Smooth muscle cell (in vitro differentiated cells): Measurements from ENCODE around the gene GIGYF2. TPM values are rescaled to one million over a fixed set of nuclear protein-coding genes. Genes with fewer than 3 reads are reported as not detected.
"Not testable (repeated sequence)": the region's sequence is repeated elsewhere in the genome, so short reads cannot be mapped to it uniquely, and the experiment has no call there.

ENCODE experiments used
- DNase-seq: peaks from one replicate; lab custom pipeline; 2025; ENCODE audit not compliant: unreplicated experiment; lab: John Stamatoyannopoulos, UW
- H2AFZ ChIP-seq: fragments of 200-600 bp; sonication (generic); 2 replicates; pipeline ENCODE4 v1.6.0; 2016; ENCODE audit warnings: antibody characterized with exemption, low read depth, mild to moderate bottlenecking
- H3F3A ChIP-seq: fragments of 200-600 bp; sonication (generic); 2 replicates; pipeline ENCODE4 v1.6.0; 2017; ENCODE audit warnings: antibody characterized with exemption, low read depth
- H3K27ac ChIP-seq: fragments of 200-600 bp; sonication (generic); 2 replicates; pipeline ENCODE4 v1.5.1; 2016; ENCODE audit warnings: low read depth, mild to moderate bottlenecking
- H3K27me3 ChIP-seq: fragments of 200-600 bp; sonication (generic); 2 replicates; pipeline ENCODE4 v1.6.1; 2016; ENCODE audit warnings: low read depth, mild to moderate bottlenecking
- H3K36me3 ChIP-seq: fragments of 200-600 bp; sonication (generic); 2 replicates; pipeline ENCODE4 v1.5.1; 2016; ENCODE audit warnings: low read depth
- H3K4me1 ChIP-seq: fragments of 200-600 bp; sonication (generic); 2 replicates; pipeline ENCODE4 v1.5.1; 2016; ENCODE audit warnings: low read depth
- H3K4me2 ChIP-seq: fragments of 200-600 bp; sonication (generic); 2 replicates; pipeline ENCODE4 v1.6.0; 2016; ENCODE audit warnings: mild to moderate bottlenecking
- H3K4me3 ChIP-seq: fragments of 200-600 bp; sonication (generic); 2 replicates; pipeline ENCODE4 v1.5.1; 2016; ENCODE audit warnings: mild to moderate bottlenecking
- H3K79me2 ChIP-seq: fragments of 200-600 bp; sonication (generic); 2 replicates; pipeline ENCODE4 v1.6.0; 2016; ENCODE audit warnings: low read depth, mild to moderate bottlenecking
- H3K9ac ChIP-seq: fragments of 200-600 bp; sonication (generic); 2 replicates; pipeline ENCODE4 v1.6.0; 2016; ENCODE audit warnings: low read depth
- H3K9me3 ChIP-seq: fragments of 200-600 bp; sonication (generic); replicated peaks from 2 replicates; pipeline ENCODE4 v1.5.1; 2016; ENCODE audit warnings: low read depth
- H4K20me1 ChIP-seq: fragments of 200-600 bp; sonication (generic); 2 replicates; pipeline ENCODE4 v1.6.0; 2016; ENCODE audit warnings: low read depth
- WGBS: methylation state at CpG from one replicate; pipeline ENCODE4 v1.1.7; 2016; ENCODE audit warnings: low lambda C conversion rate; 5-methylcytosine and 5-hydroxymethylcytosine counted together
- polyA plus RNA-seq: library from polyadenylated mRNA; unstranded; fragments of >200 nt; fragmentation: Nextera tagmentation; extraction: Ambion mirVana; gene quantifications from 2 replicates; pipeline ENCODE4 v1.2.1, GENCODE V29; 2016
- total RNA-seq: library from RNA; depleted of rRNA; stranded (reverse); fragments of >200 nt; gene quantifications from 2 replicates; pipeline ENCODE4 v1.2.3, GENCODE V29; 2014
- TF ChIP-seq, protein P1 (sequence below): fragments of 200-600 bp; sonication (generic); IDR thresholded peaks from 2 replicates; pipeline ENCODE4 v1.5.1; 2017; ENCODE audit warnings: borderline replicate concordance, mild to moderate bottlenecking, antibody characterized with exemption; ENCODE audit not compliant: insufficient read depth, poor library complexity, severe bottlenecking

GIGYF2 gene
- total and polyA plus RNA-seq, 2 experiments from 2014 or later = 16.2 to 57.6 TPM

DNA sequence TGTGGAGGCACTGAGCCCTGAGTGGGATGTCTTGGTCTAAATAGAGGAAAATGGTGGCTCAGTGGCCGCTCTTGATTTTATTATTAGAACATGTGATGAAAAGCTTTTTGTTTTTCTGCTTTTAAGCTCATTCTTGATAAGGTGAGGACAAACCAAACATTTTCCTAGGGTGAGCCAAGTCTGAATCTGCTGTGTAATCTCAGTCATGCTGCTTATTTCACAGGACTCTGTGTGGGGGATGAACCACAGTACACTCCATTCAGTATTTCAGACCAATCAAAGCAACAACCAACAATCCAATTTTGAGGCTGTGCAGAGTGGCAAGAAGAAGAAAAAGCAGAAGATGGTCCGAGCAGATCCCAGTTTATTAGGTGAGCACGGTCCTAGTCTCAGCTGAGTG, 152.9 kb downstream of the GIGYF2 start:
- DNase-seq = no peak
- Histone ChIP-seq H4K20me1 (peaks cover 15% of the 10 kb centered on the region), H3K79me2 (no peaks in the 10 kb centered on the region), H3K27ac (no peak overlapping the region), H3K27me3 (no peaks in the 10 kb centered on the region), H3K4me3 (no peak overlapping the region), H3K4me2 (no peak overlapping the region), H3K9me3 (no peaks in the 10 kb centered on the region), H3K36me3 (peaks cover 25% of the 10 kb centered on the region), H3K4me1 (peaks cover 4% of the 10 kb centered on the region), H3F3A (peaks cover 11% of the 10 kb centered on the region), H3K9ac (no peak overlapping the region), H2AFZ (no peak overlapping the region)
- WGBS = 84% methylated on average over 3 of the region's 3 CpGs
- TF ChIP-seq, protein P1, sequence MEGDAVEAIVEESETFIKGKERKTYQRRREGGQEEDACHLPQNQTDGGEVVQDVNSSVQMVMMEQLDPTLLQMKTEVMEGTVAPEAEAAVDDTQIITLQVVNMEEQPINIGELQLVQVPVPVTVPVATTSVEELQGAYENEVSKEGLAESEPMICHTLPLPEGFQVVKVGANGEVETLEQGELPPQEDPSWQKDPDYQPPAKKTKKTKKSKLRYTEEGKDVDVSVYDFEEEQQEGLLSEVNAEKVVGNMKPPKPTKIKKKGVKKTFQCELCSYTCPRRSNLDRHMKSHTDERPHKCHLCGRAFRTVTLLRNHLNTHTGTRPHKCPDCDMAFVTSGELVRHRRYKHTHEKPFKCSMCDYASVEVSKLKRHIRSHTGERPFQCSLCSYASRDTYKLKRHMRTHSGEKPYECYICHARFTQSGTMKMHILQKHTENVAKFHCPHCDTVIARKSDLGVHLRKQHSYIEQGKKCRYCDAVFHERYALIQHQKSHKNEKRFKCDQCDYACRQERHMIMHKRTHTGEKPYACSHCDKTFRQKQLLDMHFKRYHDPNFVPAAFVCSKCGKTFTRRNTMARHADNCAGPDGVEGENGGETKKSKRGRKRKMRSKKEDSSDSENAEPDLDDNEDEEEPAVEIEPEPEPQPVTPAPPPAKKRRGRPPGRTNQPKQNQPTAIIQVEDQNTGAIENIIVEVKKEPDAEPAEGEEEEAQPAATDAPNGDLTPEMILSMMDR = no peak

DNA sequence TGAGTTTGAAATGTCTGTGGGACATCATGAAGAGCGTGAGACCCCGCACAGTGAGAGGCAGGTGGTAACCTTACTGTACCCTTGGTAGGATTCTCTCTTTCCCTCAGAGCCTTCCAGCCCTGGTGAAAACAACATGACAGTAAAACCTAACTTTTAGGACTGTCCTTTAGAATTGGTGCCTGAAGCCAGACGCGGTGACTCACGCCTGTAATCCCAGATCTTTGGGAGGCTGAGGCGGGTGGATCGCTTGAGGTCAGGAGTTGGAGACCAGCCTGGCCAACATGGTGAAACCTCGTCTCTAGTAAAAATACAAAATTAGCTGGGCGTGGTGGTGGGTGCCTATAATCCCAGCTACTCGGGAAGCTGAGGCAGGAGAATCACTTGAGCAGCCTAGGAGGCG, 154.9 kb downstream of the GIGYF2 start:
- WGBS = 51% methylated on average over 11 of the region's 11 CpGs
- H3K9me3 ChIP-seq, H3K79me2 ChIP-seq, H3K9ac ChIP-seq, H3K27me3 ChIP-seq, H3K4me1 ChIP-seq, H3K4me3 ChIP-seq, H2AFZ ChIP-seq, DNase-seq: not testable (repeated sequence)
- H3K36me3 ChIP-seq = peaks cover 13% of the 10 kb centered on the region
- peak overlapping the region; percentile 13 for H3K4me2 ChIP-seq
- peak overlapping the region; percentile 13 for H3K27ac ChIP-seq
- H4K20me1 ChIP-seq = peaks cover 15% of the 10 kb centered on the region
- H3F3A ChIP-seq = peaks cover 11% of the 10 kb centered on the region

DNA sequence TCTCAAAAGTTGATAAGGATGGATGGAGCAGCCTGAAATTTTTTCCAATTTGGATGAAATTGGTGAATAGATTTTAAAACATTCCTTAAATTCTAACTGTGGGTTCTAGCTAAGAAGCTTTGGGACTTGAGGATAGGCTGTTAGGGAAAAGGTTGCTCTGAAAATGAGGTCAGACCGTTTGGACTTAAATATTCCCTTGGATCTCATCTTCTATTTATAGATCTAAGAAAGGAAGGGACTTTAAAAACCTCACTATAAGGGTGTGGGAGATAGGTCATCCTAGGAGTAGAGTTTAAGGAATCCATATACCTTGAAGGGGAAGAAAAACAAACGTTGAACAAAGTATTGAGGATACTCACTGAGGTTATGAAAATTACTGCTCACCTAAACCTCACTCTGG, 155.5 kb downstream of the GIGYF2 start:
- DNase-seq = no peak
- H3K4me1 ChIP-seq = peaks cover 4% of the 10 kb centered on the region
- no peak overlapping the region for H2AFZ ChIP-seq
- peak overlapping the region; percentile 13 for H3K4me2 ChIP-seq
- peaks cover 15% of the 10 kb centered on the region for H4K20me1 ChIP-seq
- no peak overlapping the region for H3K9ac ChIP-seq
- peak overlapping the region; percentile 13 for H3K27ac ChIP-seq
- peaks cover 10% of the 10 kb centered on the region for H3K36me3 ChIP-seq
- H3K9me3 ChIP-seq = no peaks in the 10 kb centered on the region
- H3K27me3 ChIP-seq = no peaks in the 10 kb centered on the region
- TF ChIP-seq, protein P1 = no peak
- WGBS = 54% methylated on average over 2 of the region's 2 CpGs
- peaks cover 11% of the 10 kb centered on the region for H3F3A ChIP-seq
- no peaks in the 10 kb centered on the region for H3K79me2 ChIP-seq
- no peak overlapping the region for H3K4me3 ChIP-seq

DNA sequence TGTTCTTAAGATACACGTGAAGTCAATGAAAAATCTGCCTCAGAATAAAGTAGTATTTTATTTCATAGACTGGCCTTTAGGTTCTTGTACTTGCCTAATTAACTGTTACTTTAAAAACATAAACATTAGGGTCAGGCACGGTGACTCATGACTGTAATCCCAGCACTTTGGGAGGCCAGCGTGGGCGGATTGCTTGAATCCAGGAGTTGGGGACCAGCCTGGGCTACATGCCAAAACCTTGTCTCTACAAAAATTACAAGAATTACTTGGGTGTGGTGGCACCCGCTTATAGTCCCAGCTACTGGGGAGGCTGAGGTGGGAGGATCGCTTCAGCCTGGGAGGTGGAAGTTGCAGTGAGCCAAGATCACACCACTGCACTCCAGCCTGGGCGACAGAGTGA, 157.0 kb downstream of the GIGYF2 start:
- no peak overlapping the region for H3K4me3 ChIP-seq
- peak overlapping the region; percentile 15 for H3K27ac ChIP-seq
- peak overlapping the region; percentile 53 for H3K4me2 ChIP-seq
- no peak overlapping the region for H3K9ac ChIP-seq
- H4K20me1 ChIP-seq = peaks cover 15% of the 10 kb centered on the region
- no peaks in the 10 kb centered on the region for H3K9me3 ChIP-seq
- no peaks in the 10 kb centered on the region for H3K79me2 ChIP-seq
- WGBS = 18% methylated on average over 7 of the region's 7 CpGs
- H2AFZ ChIP-seq = no peak overlapping the region
- peaks cover 5% of the 10 kb centered on the region for H3K36me3 ChIP-seq
- H3K27me3 ChIP-seq = no peaks in the 10 kb centered on the region
- no peak for DNase-seq
- peaks cover 4% of the 10 kb centered on the region for H3K4me1 ChIP-seq
- TF ChIP-seq, protein P1 = no peak
- peaks cover 5% of the 10 kb centered on the region for H3F3A ChIP-seq
